GM18511 (cell line): ENCODE data around the gene TOMM22.

ENCODE experiments used
- ATAC-seq: cut with Tn5 transposase; IDR thresholded peaks from one replicate; pipeline ENCODE4 v1.9.1; 2021; ENCODE audit warnings: mild to moderate bottlenecking, moderate library complexity; ENCODE audit not compliant: unreplicated experiment

The TOMM22 gene

GRCh38 chr22:38694940-38695339, 13.2 kb downstream of the TOMM22 start:
- no peak for ATAC-seq

DNA sequence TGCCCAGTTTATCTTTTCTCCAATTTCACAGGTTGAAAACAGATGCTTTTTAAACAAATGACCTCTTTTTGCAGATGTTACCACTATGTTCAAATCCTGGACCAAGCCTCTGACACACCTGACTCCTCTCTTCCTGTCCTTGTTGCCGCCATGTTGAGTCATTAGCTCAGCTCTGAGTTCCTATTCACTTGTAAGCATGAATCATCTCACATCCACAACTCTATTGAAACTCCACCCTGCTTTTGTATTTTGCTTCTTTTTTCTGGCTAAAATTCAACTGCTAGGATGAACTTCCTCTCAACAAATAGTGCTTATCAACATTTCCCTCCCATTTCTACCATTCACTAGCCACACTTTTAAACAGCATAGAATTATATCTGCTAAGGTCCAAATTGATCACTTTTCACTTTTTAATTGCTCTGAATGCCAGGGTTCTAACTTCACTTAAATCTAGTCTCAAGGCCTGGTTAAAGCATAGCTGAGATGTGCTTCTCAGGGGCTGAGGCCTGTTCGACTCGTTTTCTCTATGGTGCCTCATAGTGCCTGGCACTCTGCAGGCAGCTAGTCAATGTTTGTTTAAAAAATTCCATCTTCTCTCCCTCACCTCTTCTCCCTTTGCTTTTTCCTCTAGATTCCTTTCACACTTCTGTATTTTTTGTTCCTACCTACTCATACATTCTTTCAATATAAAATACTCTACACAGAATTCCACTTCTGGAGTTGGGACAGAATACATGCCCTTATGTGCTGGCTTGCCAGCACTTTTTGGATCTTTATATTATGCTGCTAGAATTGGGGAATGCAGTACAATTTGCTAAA, 15.1 kb downstream of the TOMM22 start:
- ATAC-seq: no peak

GRCh38 chr22:38697425-38698089, 15.8 kb downstream of the TOMM22 start:
- ATAC-seq: no peak

DNA sequence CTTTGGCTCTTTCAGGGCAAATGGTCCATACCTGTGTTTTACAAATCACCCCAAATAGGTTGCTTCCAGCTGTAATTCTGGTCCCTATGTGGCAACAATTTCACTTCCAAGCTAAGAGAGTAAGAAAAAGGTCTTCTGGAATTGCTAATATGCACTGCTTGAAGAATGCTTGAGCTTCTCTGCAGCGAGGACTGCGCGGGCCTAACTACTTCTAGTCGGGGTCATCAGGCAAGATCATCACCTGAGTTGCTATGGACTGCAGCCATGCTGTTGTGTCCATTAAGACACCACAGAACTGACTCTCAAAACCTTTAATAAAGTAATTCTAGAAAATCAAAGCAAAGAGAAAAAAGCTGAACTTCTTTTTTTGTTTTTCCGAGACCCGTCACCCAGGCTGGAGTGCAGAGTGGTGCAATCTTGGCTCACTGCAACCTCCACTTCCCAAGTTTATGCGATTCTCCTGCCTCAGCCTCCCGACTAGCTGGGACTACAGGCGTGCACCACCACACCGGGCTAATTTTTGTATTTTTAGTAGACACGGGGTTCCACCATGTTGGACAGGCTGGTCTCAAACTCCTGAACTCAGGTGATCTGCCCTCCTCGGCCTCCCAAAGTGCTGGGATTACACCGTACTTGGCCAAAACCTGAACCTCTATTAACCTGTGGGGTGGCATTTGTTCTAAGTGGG, 16.8 kb downstream of the TOMM22 start:
- ATAC-seq: no peak

DNA sequence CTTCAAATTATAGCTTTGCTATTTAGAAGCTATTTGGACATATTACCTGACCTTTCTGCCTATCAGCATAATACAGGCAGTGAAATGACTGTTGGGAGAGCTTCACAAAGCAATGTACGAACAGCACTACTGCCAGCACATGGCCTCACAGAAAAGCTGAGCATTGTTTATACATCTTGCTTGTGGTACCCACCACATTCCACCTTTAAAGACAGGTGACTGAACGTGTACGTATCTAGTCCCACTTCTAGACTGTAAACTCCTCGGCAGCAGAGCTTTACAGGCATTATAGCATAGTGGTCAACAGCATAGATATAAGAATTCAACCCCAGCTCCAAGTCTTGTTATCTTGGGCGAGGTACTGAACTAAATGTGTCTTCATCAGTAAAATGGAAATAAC, 17.4 kb downstream of the TOMM22 start:
- ATAC-seq: no peak

- ATAC-seq: no peak
These were observed 18.0 kb downstream of the TOMM22 start for GRCh38 chr22:38699784-38700183.

- peak; percentile 15 for ATAC-seq
These were observed 18.6 kb downstream of the TOMM22 start for GRCh38 chr22:38700270-38700788.

DNA sequence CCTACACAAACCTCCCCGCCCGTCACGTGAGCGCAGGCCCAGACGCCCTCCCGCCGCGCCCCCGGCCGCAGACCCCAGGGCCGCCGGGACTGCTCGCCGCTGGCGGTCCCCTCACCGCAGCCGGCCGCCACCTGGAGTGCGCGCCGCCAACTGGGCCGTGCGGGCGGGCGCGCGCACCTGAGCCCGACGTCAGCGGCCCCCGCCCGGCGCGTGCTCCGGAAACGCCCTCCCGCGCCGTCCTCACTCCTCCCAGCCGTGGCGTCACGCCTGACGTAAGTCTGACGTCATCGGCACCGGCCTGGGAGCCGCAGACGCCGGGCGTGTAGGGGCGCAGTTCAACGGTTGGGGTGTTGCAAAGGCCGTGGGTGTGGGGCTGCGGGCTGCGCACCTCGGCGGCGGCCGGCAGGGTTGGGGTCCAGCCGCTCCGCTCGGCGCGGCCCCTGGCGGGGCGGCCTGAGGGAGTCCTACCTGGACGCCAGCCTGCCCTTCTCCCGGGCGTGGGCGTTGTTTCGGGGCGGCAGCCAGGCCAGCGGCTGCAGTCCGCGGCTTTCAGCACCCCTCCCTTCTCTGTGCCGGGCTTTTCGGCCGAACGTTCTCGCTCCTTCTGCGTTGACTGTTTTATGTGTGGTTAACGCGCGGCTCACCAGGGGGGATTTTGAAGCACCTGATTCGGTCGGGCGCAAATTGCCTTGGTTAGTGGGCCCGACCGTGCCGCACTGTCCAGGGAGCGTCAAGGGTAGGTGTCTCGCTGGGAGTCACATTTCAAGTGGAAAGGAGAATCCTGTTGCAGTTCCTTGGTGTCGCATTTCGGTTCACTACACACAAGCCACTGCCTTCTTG, 19.3 kb downstream of the TOMM22 start, which contains the start of gene JOSD1:
JOSD1 (minus strand) TSS at position 155 of the 840 bp plus-strand sequence. CDS start 956 bp downstream, outside the sequence.
- peak; percentile 38 for ATAC-seq

DNA sequence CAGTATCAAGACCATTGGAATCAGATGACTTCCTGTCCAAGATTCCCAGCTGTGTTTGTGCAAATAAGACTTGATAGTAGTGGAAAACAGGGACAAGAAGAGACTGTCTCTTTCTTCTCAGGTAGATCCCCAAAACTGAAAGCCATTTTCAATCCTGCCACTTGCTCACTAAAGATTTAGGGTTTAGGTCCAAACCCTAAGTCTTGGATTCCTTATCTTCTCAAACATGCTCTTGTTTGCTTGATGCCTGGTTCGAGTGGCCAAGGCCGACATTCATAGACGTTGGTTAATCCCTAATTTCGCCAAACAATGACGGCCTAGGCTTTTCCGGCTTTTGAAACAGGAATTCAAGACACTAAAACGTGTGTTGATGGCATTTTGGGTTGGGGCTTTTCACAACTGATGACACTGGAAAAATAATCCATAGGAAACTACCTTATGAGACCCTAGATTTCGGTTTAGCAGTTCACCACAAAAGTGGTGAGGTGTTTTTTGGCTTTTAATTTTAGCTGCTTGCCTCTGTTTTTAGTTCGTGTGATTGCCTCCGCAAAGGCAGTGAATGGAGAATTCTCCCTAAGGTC, 23.0 kb downstream of the TOMM22 start:
- no peak for ATAC-seq

DNA sequence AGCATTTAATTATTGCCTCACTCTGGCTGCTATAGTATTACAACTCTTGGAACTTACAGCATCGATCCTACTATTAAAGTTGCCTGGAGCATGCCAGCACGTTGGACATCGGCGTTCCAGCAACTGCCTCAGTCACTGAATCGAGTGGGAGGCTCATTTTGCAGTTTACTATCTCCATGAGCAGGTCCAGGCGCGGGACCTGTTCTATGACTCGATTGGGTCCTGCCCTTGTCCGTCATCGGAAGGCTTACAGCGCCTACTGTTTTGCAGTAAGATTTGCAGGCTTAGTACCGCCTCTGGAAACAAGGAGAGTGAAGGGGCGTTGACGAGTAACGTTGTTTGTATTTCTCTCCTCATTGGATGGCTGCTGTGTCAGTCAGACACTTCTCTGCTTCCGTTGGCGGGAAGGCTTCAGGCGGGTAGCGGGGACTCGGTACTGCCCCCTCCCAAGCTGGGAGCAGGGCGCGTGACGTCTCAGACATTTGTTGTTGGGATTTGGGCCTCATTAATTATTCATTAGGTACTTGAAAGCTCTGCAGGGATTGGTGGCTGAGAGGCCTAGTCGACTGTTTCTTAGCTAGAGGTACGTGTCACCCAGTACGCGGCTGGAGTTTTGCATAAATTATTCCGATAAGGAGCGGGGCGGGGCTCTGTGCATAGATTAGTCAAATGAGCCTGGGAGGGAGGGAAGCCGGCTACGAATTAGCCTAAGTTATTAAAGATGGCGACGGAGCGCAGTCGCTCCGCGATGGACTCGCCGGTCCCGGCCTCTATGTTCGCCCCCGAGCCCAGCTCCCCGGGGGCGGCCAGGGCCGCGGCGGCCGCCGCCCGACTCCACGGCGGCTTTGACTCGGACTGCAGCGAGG, 23.7 kb downstream of the TOMM22 start, which contains the start of gene GTPBP1:
GTPBP1 (plus strand) TSS at position 710 of the 866 bp plus-strand sequence; CDS start at position 722, 12 bp downstream.
- peak; percentile 77 for ATAC-seq

- no peak for ATAC-seq
These were observed 24.5 kb downstream of the TOMM22 start for GRCh38 chr22:38706101-38706900.

DNA sequence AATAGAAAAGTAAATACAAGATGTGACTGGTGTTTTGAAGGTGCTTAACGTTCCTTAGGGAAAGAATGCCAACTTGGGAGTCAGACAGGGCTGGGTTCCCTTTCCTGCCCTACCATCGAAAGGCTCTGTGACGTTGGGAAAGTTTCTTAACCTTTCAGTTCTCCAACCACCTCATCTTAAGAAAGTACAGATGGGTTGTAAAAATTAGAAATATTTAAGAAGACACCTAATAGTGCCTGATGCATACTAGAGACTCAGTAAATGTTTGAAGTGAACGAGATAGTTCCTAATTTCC, 25.1 kb downstream of the TOMM22 start:
- no peak for ATAC-seq

GRCh38 chr22:38707346-38707745, 25.6 kb downstream of the TOMM22 start:
- ATAC-seq: no peak

- ATAC-seq: no peak
These were observed 26.2 kb downstream of the TOMM22 start for GRCh38 chr22:38707984-38708383.

- ATAC-seq: no peak
These were observed 27.5 kb downstream of the TOMM22 start for GRCh38 chr22:38709306-38709705.

- no peak for ATAC-seq
These were observed 28.6 kb downstream of the TOMM22 start for GRCh38 chr22:38710351-38710750.

DNA sequence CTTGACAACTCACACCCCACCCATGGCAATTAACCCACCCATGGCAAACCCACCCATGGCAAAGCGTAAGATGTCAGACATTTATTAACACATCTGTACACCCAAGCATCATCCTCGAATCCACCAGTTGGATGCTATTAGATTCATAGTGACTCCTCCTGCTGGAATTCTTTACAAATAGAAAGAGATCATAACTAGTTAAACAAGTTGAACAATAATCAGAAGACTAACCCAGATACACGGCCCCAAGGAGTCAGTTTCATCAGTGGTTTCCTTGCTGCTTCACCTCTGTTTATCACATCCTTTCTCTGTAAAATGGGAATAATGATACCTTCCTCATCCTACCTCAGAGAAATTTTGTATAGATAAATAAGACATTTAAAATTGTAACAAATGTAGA, 29.1 kb downstream of the TOMM22 start:
- no peak for ATAC-seq

GRCh38 chr22:38712486-38713207, 30.9 kb downstream of the TOMM22 start:
- no peak for ATAC-seq
